Kidney epithelial cell (primary cell): ENCODE measurements around the gene SLC35F3. TPM values are rescaled to one million over a fixed set of nuclear protein-coding genes. Genes with fewer than 3 reads are reported as not detected.

ENCODE experiments used
- DNase-seq: peaks from one replicate; pipeline ENCODE4 v3.0.0-alpha.2; 2010; ENCODE audit warnings: low read depth
- H3K27me3 ChIP-seq: 2 replicates; pipeline ENCODE4 v1.6.0; 2011; ENCODE audit warnings: low read length; ENCODE audit not compliant: control insufficient read depth, insufficient read depth
- H3K36me3 ChIP-seq: 2 replicates; pipeline ENCODE4 v1.5.1; 2011; ENCODE audit warnings: low read length; ENCODE audit not compliant: control insufficient read depth, insufficient read depth
- H3K4me3 ChIP-seq: 2 replicates; pipeline ENCODE4 v1.5.1; 2011; ENCODE audit warnings: low read depth, mild to moderate bottlenecking, control low read depth, low read length
- total RNA-seq: library from RNA; depleted of rRNA; stranded (reverse); fragments of >200 nt; gene quantifications from 2 replicates; pipeline ENCODE4 v1.2.3, GENCODE V29; 2015
- TF ChIP-seq, protein P1 (sequence below): IDR thresholded peaks from 2 replicates; pipeline ENCODE4 v1.5.1; 2011; ENCODE audit warnings: mild to moderate bottlenecking, moderate library complexity, low read length, control low read depth, inconsistent platforms; ENCODE audit not compliant: insufficient read depth, poor library complexity, severe bottlenecking

Gene SLC35F3
- total RNA-seq, 1 donor from 2014 or later, result 1.1 TPM

DNA sequence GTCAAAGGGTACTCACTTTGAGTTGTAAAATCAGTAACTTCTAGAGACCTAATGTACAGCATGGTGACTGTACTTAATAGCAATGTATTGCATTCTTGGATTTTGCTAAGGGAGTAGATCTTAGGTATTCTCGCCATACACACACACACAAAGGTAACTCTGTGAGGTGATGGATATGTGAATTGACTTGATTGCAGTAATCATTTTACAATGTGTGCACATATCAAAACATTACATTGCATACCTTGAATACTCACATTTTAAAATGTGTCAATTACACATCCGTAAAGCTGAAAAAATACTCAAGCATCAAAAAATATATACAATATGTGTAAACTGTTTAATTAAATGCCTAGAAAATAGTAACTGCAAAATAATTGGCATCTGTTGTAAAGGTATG, 86.0 kb downstream of the SLC35F3 start:
- H3K36me3 ChIP-seq, result no peaks in the 10 kb centered on the region
- DNase-seq, result no peak
- TF ChIP-seq, protein P1, sequence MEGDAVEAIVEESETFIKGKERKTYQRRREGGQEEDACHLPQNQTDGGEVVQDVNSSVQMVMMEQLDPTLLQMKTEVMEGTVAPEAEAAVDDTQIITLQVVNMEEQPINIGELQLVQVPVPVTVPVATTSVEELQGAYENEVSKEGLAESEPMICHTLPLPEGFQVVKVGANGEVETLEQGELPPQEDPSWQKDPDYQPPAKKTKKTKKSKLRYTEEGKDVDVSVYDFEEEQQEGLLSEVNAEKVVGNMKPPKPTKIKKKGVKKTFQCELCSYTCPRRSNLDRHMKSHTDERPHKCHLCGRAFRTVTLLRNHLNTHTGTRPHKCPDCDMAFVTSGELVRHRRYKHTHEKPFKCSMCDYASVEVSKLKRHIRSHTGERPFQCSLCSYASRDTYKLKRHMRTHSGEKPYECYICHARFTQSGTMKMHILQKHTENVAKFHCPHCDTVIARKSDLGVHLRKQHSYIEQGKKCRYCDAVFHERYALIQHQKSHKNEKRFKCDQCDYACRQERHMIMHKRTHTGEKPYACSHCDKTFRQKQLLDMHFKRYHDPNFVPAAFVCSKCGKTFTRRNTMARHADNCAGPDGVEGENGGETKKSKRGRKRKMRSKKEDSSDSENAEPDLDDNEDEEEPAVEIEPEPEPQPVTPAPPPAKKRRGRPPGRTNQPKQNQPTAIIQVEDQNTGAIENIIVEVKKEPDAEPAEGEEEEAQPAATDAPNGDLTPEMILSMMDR, result no peak
- no peaks in the 10 kb centered on the region for H3K27me3 ChIP-seq
- H3K4me3 ChIP-seq, result no peak overlapping the region

DNA sequence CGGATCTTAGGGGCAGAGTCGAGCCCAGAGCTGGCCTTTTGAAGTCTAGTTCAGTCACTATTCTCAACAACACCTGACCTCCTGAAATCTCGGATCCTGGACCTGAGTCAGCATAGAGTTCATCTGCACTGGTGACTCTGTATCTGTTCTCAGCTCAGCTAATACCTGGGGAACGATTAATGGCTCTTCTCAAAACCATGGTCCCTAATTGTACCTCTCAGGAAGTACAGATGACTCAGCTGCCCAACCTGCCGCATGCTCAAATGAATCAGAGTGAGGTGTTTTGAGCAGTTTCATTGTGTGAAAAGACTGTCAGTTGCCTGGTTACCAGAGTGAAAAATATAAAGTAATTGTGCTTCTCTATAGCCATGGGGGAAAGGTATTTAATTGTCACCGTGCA, 89.2 kb downstream of the SLC35F3 start:
- DNase-seq, result peak; percentile 91
- no peak overlapping the region for H3K4me3 ChIP-seq
- no peaks in the 10 kb centered on the region for H3K36me3 ChIP-seq
- TF ChIP-seq, protein P1, result no peak
- H3K27me3 ChIP-seq, result no peaks in the 10 kb centered on the region

DNA sequence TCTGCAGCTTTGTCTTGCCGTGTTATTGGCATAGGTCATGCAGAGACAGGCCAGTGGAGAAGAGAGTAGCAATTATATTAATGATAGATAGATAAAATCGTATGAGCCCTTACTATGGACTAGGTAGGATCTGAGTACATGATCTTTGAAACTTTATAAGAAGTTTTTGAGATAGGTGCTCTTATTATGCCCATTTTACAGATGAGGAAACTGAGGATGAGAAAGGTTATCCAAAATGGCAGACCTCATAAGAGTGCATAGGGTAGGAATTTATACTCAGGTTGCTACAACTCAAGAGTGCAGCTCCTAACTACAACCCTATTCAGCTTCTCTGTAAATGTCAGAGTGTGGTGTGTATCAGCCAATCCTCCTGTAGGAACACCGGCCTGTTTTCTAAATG, 89.6 kb downstream of the SLC35F3 start:
- Histone ChIP-seq H3K27me3 (no peaks in the 10 kb centered on the region), H3K4me3 (no peak overlapping the region), H3K36me3 (no peaks in the 10 kb centered on the region)
- TF ChIP-seq, protein P1, result no peak
- no peak for DNase-seq

DNA sequence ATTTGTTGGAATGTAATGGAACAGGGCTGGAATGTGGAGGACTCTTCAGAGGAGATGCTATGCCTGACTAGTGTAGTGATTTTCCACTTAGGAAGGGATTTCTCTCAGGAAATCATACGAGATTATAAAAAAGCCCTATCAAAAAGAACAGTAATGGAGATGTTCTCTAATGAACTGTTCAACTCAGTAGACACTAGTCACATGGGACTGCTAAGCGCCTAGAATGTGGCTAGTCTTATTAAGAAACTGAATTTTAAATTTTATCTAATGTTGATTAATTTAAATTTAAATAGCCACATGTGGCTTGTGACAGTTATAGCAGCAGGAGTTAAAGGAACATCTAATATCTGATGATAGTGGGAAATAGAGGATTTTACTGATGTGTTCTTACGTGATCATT, 94.0 kb downstream of the SLC35F3 start:
- H3K4me3 ChIP-seq, result no peak overlapping the region
- no peaks in the 10 kb centered on the region for H3K36me3 ChIP-seq
- no peaks in the 10 kb centered on the region for H3K27me3 ChIP-seq
- TF ChIP-seq, protein P1, result no peak
- no peak for DNase-seq

DNA sequence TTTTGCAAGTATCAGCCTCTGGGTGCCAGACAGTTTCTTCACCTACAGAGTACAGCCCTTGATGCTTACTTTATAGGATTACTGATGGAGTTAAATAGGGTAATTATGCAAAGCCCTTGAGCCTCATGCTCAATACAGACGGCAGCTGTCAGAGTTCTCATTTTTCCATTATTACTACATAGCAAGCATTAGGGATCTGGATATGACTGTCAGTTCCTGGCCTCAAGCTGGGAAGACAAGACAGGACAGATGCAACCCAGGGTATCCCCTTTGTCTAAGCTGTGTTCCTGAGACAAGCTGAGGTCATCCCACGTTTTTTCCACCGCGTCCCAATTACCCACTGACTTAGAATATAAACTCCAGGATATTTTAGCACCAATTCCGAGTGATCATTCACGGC, 94.4 kb downstream of the SLC35F3 start:
- no peaks in the 10 kb centered on the region for H3K27me3 ChIP-seq
- no peaks in the 10 kb centered on the region for H3K36me3 ChIP-seq
- H3K4me3 ChIP-seq, result no peak overlapping the region
- no peak for DNase-seq
- TF ChIP-seq, protein P1, result no peak

DNA sequence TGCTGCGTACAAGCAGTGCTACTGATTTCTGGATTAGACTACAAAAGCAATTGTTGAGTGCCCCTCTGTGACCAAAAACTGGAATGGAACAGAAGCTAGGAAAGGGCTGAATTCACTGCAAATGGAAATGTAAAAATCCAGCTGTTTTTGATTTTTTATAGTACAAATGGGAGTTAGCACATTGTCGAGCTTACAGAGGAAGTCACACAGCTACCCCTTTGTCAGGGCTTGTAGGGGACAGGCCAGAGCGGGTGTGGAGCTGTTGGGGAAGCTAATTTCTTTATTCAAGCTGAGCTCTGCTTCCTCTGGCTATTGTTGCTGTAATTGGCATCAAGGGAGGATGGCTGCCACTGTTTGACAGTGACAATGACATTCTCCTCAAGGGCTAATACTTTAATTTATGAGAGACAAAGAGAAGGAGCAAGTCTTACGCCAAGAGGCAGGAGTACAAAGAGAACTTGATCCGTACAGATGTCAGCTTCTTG, 96.1 kb downstream of the SLC35F3 start:
- Histone ChIP-seq H3K27me3 (no peaks in the 10 kb centered on the region), H3K4me3 (no peak overlapping the region), H3K36me3 (no peaks in the 10 kb centered on the region)
- no peak for DNase-seq
- TF ChIP-seq, protein P1, result no peak
